ENCODE measurements around the gene MLIP.

The MLIP gene

GRCh38 chr6:54273214-54273820 lies 162.1 kb downstream of the MLIP start:
- H3K27ac ChIP-seq, result no peak overlapping the region
- TF ChIP-seq ZFX (IDR thresholded peaks at IDR 0.05; ENCODE audit: borderline replicate concordance) (no peak), CTCF (IDR thresholded peaks at IDR 0.05) (no peak)

- no peak overlapping the region for H3K27ac ChIP-seq
- TF ChIP-seq CTCF (IDR thresholded peaks at IDR 0.05) (no peak), ZFX (IDR thresholded peaks at IDR 0.05; ENCODE audit: borderline replicate concordance) (no peak)
Measured at GRCh38 chr6:54274383-54274782, 163.1 kb downstream of the MLIP start.

- TF ChIP-seq ZFX (IDR thresholded peaks at IDR 0.05; ENCODE audit: borderline replicate concordance) (no peak), CTCF (IDR thresholded peaks at IDR 0.05) (no peak)
- H3K27ac ChIP-seq, result no peak overlapping the region
Measured at GRCh38 chr6:54282186-54282585, 170.9 kb downstream of the MLIP start.

- no peak overlapping the region for H3K27ac ChIP-seq
- TF ChIP-seq ZFX (IDR thresholded peaks at IDR 0.05; ENCODE audit: borderline replicate concordance) (no peak), CTCF (IDR thresholded peaks at IDR 0.05) (no peak)
Measured at GRCh38 chr6:54284161-54284860, 173.1 kb downstream of the MLIP start.

- no peak for TF ChIP-seq ZFX (IDR thresholded peaks at IDR 0.05; ENCODE audit: borderline replicate concordance)
- no peak for TF ChIP-seq CTCF (IDR thresholded peaks at IDR 0.05)
Measured at GRCh38 chr6:54285595-54285994, 174.4 kb downstream of the MLIP start.

GRCh38 chr6:54286141-54286540 lies 174.9 kb downstream of the MLIP start:
- TF ChIP-seq CTCF (IDR thresholded peaks at IDR 0.05) (no peak), ZFX (IDR thresholded peaks at IDR 0.05; ENCODE audit: borderline replicate concordance) (no peak)
- no peak overlapping the region for H3K27ac ChIP-seq

More at GRCh38 chr6:54285595-54285994, 174.4 kb downstream of the MLIP start:
- no peak overlapping the region for H3K27ac ChIP-seq

GRCh38 chr6:54288474-54288873 lies 177.2 kb downstream of the MLIP start:
- no peak overlapping the region for H3K27ac ChIP-seq

More at GRCh38 chr6:54288474-54288873, 177.2 kb downstream of the MLIP start:
- TF ChIP-seq ZFX (IDR thresholded peaks at IDR 0.05; ENCODE audit: borderline replicate concordance) (no peak), CTCF (IDR thresholded peaks at IDR 0.05) (no peak)

All from 22Rv1 (cell line).